ENCODE measurements around the gene ENTPD8.
A peak's percentile ranks its signal among the peaks of the same experiment; 100 is the strongest.
"Not testable (repeated sequence)": the region's sequence is repeated elsewhere in the genome, so short reads cannot be mapped to it uniquely, and the experiment has no call there.

ENTPD8 gene

GRCh38 chr9:137458194-137459151 lies 17.3 kb upstream of the ENTPD8 start:
- no peak for DNase-seq (ENCODE audit: low read depth in 2 of 2)

DNA sequence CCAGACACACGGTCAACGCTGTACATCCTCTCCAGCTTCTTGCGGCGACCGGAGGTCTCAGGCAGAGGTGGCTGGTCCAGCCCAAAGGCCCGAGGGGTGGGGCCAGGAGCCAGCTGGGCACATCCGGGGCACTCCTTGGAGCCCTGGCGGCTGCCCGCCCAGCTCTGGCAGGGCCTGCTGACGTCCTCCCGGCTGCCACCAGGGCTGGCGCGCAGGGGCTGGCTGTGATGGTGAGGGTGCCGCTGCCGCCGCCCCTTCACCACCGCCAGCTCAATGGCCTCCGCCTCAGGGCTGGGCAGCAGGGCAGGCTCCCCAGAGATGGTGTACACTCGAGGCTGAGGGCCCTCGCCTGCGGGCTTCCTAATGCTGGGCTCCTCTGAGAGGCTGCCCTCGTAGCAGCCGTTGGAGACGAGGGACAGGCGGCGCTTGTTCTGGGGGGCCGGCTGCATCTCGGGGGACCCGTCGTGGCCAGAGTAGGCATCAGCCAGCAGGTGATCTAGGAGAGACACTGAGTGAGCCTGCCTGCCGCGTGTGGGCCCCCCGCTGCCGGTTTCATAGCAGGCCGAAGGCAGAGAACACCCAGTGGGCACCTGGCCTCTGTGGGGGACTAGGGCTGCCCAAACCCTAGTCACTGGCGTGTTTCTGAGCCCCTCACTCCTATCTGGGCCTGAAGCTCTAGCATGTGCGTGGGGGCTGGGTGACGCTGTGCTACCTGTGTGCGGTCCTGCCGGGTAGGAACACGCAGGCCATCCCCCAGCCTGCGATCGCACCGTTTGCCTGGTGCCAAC lies 16.4 kb upstream of the ENTPD8 start:
- no peak for DNase-seq (ENCODE audit: low read depth in 2 of 2)

- no peak for DNase-seq (ENCODE audit: low read depth in 2 of 2)
Observed at GRCh38 chr9:137456864-137457405, 15.8 kb upstream of the ENTPD8 start.

- no peak for DNase-seq (ENCODE audit: low read depth in 2 of 2)
Observed at GRCh38 chr9:137456061-137456863, 15.1 kb upstream of the ENTPD8 start.

DNA sequence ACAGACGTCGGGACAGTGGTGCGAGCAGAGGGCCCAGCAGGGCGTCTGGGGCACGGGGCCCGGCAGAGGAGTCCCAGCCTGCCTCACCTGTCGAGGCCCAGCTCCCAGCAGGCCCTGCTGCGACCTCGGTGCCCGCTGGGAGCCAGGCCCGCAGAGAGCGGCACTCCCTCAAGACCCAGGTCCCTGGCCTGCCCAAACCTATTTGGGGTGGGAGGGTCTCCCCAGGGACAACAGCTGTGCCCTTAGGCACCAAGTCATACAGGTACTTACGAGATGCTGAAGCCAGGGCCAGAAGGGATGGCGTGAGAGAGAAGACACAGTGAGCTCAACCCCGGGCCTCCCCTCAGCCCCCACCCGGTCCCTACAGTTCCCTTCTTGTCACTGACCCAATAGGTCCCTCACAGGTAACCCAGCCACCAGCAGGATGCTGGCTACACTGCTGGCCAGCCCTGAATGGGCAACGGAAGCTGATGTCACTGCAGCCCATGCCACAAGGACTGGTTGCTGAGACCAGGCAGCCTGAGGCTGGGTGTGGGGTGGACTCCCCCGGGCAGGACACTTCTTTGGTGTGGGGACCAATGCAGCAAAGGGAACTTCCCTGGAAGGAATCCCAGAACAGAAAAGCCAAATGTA lies 14.3 kb upstream of the ENTPD8 start:
- no peak for DNase-seq (ENCODE audit: low read depth in 2 of 2)

DNA sequence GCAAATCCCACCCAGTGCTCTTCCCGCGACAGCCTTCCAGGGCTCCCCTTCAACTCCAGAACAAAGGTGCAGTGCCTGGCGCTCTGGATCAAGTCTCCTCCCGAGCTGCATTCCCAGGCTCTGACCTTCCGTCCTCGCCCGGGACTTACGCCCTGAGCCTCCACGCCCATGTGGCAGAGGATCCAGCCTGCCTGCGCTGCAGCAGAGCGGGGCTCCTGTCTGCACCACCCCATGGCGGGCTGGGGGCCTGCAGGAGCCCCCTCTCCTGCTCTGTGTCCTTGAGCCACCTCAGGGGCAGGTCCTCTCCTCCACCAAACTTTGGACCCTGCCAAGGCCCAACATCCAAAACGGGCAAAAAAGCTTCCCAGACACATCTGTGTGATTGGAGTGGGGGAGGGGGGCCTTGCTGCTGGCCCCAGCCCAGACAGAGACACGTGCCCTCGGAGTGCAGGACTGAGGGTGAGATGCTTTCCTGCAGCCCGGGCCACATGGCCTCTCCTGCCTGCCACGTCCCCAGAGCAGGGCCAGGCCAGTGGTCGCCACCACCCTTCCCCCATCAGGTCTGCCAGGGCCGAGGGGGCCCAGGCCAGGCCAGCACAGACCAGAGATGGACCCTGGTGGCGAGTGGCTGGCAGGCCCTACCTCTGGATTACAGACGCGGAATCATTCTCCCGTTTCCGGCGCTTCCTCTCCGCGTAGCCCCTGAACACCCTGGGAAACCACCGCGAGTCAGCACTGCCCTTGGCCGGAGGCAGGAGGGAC lies 13.6 kb upstream of the ENTPD8 start:
- DNase-seq (ENCODE audit: low read depth in 2 of 2) = no peak

DNA sequence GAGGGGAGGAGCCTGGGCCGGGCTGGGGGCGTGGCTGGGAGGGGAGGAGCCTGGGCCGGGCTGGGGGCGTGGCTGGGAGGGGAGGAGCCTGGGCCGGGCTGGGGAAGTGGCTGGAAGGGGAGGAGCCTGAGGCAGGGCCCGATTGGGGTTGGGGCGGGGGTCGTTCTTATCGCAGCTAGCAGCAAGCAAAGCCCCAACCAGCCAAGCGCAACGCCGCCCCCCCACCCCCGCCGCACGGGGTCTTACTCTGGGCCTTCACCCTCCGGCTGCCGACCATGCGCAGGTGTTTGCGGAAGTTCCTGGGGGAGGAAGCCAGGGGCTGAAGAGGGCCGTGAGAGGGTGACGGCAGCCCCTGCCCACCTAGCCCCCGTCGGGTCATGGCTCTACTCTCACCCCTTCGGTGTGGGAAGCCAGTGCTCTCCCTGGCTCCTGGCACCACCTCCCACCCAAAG lies 13.0 kb upstream of the ENTPD8 start:
- no peak for DNase-seq (ENCODE audit: low read depth in 2 of 2)

DNA sequence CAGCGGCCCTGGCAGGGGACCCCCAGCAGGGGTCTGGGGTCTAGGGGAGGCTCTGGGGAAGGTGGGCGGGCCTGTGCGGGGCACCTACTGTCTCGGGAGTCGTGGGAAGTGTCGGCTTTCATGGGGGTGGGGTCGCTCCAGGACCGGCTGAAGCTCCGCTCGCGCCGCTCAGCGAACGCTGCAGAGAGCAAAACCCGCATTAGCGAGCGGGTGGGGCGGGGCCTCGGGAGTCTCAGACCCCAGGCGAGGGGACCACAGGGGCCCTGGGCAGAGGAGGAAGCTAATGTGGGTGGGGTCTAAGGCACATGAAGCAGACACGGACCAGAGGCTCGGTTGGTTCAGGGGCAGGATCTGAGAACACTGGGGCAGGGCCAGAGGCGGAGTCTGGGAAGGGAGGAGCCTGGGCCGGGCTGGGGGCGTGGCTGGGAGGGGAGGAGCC lies 12.5 kb upstream of the ENTPD8 start:
- peak; percentile 63 to 68 for DNase-seq (ENCODE audit: low read depth in 2 of 2)

- DNase-seq (ENCODE audit: low read depth in 2 of 2) = no peak
Observed at GRCh38 chr9:137452761-137453642, 11.8 kb upstream of the ENTPD8 start.

DNA sequence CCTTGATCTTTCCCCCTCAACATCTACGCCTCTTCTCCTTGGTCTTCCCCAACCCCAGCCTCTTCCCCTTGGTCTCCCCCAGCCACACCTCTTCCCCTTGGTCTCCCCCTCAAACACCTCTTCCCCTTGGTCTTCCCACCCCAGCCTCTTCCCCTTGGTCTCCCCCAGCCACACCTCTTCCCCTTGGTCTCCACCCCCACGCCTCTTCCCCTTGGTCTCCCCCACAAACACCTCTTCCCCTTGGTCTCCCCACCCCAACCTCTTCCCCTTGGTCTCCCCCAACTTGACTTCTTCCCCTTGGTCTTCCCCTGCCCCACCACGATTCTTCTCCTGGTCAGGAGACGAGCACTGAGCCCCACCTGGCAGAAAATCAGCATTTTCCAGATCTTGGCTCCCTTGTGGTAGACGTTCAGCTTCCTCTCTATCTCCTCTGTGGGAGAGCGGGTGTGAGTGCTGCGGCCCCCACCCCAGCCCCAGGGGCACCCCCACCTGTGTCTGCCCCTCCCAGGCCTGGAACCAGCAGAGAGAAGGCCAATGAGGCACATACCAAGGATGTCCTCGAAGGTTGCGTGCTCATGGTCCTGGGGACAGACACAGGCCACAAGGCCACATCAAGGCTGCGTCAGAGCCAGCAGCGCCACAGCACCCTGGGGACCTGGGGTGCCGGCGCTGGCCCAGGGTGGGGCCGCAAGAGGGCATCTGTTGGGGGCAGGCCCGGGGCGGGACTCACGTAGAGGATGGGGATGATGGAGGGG lies 11.0 kb upstream of the ENTPD8 start:
- DNase-seq (ENCODE audit: low read depth in 2 of 2) = no peak

- not testable (repeated sequence) for DNase-seq (ENCODE audit: low read depth in 2 of 2)
Observed at GRCh38 chr9:137451264-137452005, 10.3 kb upstream of the ENTPD8 start.

DNA sequence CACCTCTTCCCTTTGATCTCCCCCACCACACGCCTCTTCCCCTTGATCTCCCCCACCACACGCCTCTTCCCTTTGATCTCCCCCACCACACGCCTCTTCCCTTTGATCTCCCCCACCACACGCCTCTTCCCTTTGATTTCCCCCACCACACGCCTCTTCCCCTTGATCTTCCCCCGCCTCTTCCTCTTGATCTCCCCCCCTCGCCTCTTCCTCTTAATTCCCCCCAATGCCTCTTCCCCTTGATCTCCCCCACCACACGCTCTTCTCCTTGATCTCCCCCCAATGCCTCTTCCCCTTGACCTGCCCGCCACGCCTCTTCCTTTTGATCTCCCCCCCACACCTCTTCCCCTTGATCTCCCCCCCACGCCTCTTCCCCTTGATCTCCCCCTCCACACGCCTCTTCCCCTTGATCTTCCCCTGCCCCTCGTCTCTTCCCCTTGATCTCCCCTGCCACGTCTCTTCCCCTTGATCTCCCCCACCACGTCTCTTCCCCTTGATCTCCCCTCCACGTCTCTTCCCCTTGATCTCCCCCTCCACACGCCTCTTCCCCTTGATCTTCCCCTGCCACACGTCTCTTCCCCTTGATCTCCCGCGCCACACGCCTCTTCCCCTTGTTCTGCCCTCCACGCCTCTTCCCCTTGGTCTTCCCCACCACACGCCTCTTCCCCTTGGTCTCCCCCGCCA lies 9.5 kb upstream of the ENTPD8 start:
- not testable (repeated sequence) for DNase-seq (ENCODE audit: low read depth in 2 of 2)

DNA sequence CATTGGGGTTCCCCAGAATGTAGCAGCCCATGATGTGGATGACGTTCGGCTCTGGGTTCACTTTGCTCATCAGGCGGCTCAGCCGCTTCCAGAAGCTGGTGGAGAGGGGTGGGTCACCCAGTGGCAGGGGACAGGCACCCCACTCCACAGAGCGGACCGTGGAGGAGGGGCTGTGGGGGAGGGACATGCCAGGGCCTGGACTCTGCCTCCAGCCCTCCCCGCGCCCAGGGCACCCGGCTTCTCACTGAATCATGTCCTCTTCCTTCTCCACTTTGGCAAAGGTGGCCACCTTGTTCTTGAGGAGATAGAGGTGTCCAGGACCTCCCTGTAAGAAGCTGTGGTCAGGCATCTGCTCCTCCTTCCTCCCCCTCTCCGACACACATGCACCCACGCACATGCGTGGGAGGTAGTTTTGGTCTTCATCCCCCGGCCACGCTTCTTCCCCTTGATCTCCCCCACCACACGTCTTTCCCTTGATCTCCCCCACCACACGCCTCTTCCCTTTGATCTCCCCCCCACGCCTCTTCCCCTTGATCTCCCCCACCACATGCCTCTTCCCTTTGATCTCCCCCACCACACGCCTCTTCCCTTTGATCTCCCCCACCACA lies 8.9 kb upstream of the ENTPD8 start:
- DNase-seq (ENCODE audit: low read depth in 2 of 2) = no peak

DNA sequence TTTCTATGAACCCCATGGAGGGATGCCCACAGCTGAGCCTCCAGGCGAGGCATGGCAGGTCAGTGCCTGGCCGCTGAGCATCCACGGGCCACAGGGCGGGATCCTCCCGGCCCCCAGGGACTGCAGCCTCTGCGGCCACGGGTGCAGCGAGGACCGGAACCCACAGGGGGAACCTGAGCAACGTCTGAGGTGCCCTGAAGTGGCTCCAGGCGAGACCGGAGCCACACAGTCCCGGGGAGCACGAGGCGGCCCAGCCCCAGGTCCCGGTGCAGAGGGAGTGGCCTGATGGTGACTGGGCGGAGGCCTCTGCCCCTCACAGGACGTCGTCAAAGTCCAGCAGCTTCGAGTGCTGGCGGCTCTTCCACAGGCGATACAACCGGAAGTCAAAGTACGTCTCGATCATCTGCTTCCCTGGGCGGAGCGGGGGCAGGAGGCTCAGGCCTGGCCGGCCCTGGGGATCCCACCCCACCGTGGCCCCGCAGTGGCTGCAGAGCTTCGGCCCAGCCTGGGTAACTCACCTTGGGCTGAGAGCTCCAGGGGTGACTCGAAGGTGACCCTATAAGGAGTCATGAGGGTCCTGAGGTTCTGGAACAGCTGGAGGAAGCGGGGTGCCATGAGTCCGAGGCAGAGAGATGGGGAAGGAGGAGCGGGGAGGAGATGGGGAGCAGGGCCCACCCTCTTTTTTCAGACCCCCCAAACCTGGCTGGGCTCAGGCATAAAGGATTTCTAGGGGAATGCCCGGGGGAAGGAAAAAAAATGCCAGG lies 8.1 kb upstream of the ENTPD8 start:
- no peak for DNase-seq (ENCODE audit: low read depth in 2 of 2)

- no peak for DNase-seq (ENCODE audit: low read depth in 2 of 2)
Observed at GRCh38 chr9:137448602-137448962, 7.4 kb upstream of the ENTPD8 start.

Measured in fibroblast of skin of left quadriceps (primary cell).